Neural cell (in vitro differentiated cells): ENCODE measurements around the gene TAS2R9.

Experiments
- CTCF ChIP-seq: fragments of 450-650 bp; IDR thresholded peaks from 2 replicates; pipeline ENCODE4 v1.5.1; 2014; ENCODE audit warnings: antibody characterized with exemption, mild to moderate bottlenecking, moderate library complexity; ENCODE audit not compliant: poor library complexity, severe bottlenecking
- EP300 ChIP-seq: fragments of 450-650 bp; conservative IDR thresholded peaks from 2 replicates; pipeline ENCODE4 v1.6.1; 2014; ENCODE audit warnings: antibody characterized with exemption, mild to moderate bottlenecking, moderate library complexity; ENCODE audit not compliant: poor library complexity, severe bottlenecking
- POLR2AphosphoS5 ChIP-seq: IDR thresholded peaks from 2 replicates; pipeline ENCODE4 v1.6.1; 2012
- REST ChIP-seq: IDR thresholded peaks from 2 replicates; pipeline ENCODE4 v1.6.1; 2012; ENCODE audit warnings: borderline replicate concordance

- TF ChIP-seq CTCF: no peak
- TF ChIP-seq POLR2AphosphoS5: no peak
- no peak for TF ChIP-seq EP300
- TF ChIP-seq REST: no peak
Measured at GRCh38 chr12:10807186-10807585, 2.8 kb downstream of the TAS2R9 start, which contains the start of gene TAS2R8.
